ENCODE results near the gene CAVIN1. TPM values are rescaled to one million over a fixed set of nuclear protein-coding genes. Genes with fewer than 3 reads are reported as not detected.
A peak's percentile ranks its signal among the peaks of the same experiment; 100 is the strongest.

The CAVIN1 gene
- 10 to 100 TPM; 11.5 to 42.6 (median 19.6) TPM for total RNA-seq
- polyA plus RNA-seq, result 10 to 100 TPM; 25.2 to 32.9 TPM

DNA sequence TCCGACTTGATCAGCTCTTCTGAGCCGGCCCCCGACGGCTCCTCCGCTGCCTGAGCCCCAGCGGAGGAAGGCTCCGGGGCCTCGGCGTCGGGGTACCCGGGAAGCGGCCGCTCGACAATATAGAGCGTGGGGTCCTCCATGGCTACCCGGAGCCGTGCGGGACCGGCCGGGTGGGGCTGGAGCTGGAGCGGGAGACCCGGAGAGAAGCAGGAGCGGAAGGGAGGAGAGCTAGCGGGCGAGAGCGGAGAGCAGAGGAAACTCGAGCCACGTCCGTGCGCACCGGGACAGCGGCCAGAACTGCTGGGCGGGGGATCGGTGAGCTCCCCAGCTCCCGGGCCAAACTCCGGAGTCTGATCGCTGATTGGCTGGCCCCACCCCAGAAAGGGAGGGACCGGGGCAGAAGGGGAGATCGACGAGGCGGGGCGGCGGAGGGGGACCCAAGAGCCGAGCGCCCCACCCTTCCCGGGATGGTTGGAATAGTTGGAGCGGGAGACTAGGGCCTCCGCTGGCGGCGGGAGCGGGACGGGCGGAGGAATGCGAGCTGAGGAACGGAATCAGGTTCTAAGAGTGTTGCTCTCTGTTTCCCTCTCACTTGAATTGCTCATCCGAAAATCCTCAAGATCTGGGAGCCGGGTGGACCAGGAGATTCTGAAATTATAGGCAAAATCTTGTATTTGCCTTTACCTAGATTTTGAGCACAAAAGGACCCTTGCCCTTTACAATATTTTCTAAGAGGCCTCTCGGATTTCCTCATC, at the start of gene CAVIN1:
TSS of gene CAVIN1 (minus strand) at position 299 of the 755 bp plus-strand sequence. CDS start at position 140, 159 bp downstream.
- 3% methylated on average over 52 to 58 of the region's 58 CpGs for WGBS, 2 donors
- Histone ChIP-seq H3K27ac (peak within 1 kb of the TSS; percentile 11 to 57 (median 50)), H3K36me3 (no peaks in the 10 kb centered on the region), H3K4me1 (no peaks in the 10 kb centered on the region), H3K9me3 (no peaks in the 10 kb centered on the region), H3K27me3 (no peaks in the 10 kb centered on the region), H3K4me3 (peak within 1 kb of the TSS; percentile 50 to 54 (median 51))
- DNase-seq (peak; percentile 87 to 94 (median 91)), ATAC-seq (peak; percentile 88 to 92 (median 88)), FAIRE-seq (no peak)
- intact Hi-C loops (cut with DNase I), result loop anchor here in 1 of 3 donors (5.0 kb wide), 1 partner anchor 94 kb away; no protein-coding TSS in a partner anchor
- TF ChIP-seq, protein P1, sequence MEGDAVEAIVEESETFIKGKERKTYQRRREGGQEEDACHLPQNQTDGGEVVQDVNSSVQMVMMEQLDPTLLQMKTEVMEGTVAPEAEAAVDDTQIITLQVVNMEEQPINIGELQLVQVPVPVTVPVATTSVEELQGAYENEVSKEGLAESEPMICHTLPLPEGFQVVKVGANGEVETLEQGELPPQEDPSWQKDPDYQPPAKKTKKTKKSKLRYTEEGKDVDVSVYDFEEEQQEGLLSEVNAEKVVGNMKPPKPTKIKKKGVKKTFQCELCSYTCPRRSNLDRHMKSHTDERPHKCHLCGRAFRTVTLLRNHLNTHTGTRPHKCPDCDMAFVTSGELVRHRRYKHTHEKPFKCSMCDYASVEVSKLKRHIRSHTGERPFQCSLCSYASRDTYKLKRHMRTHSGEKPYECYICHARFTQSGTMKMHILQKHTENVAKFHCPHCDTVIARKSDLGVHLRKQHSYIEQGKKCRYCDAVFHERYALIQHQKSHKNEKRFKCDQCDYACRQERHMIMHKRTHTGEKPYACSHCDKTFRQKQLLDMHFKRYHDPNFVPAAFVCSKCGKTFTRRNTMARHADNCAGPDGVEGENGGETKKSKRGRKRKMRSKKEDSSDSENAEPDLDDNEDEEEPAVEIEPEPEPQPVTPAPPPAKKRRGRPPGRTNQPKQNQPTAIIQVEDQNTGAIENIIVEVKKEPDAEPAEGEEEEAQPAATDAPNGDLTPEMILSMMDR (IDR thresholded peaks at IDR 0.05), result no peak

DNA sequence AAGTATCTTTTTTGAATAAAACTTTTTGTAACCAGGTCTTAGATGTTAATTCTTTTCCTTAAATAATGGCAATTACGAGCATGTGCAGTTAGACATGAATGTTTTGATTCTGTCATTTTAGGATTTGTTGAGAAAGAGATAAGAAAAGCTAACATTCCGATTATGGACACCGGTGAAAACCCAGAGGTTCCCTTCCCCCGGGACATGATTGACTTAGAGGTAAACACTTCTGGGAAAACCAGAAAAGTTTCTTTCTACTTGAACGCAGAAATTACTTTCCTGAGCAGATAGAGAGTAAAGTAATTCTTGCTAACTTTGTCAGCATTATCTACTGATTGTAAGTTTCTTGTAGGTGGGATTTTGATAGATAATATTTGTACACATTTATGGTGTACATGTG, 44.8 kb upstream of the CAVIN1 start:
- H3K27ac ChIP-seq, result peak overlapping the region in 2 of 4 donors; percentile 15 to 22
- H3K4me1 ChIP-seq, result peaks cover 0 to 11% (median 8%) of the 10 kb centered on the region in 3 donors
- intact Hi-C loops (cut with DNase I), result no loop called here
- TF ChIP-seq, protein P1 (IDR thresholded peaks at IDR 0.05), result no peak
- 11 to 13% methylated on average over 5 of the region's 5 CpGs for WGBS, 2 donors
- no peak for FAIRE-seq
- no peak overlapping the region for H3K4me3 ChIP-seq
- H3K27me3 ChIP-seq, result no peaks in the 10 kb centered on the region
- no peaks in the 10 kb centered on the region for H3K9me3 ChIP-seq
- peak; percentile 61 to 95 (median 82) for ATAC-seq
- DNase-seq, result peak in 3 of 6 donors; percentile 23 to 45 (median 33)
- peaks cover 0 to 7% (median 4%) of the 10 kb centered on the region in 3 donors for H3K36me3 ChIP-seq

- DNase-seq, result no peak
- WGBS, 2 donors, result 49 to 58% methylated on average over 4 of the region's 4 CpGs
- no peaks in the 10 kb centered on the region for H3K36me3 ChIP-seq
- H3K9me3 ChIP-seq, result no peaks in the 10 kb centered on the region
- peaks cover 8 to 10% (median 8%) of the 10 kb centered on the region in 3 donors for H3K4me1 ChIP-seq
- peak overlapping the region in 1 of 4 donors; percentile 17 for H3K27ac ChIP-seq
- no peak overlapping the region for H3K4me3 ChIP-seq
- FAIRE-seq, result no peak
- intact Hi-C loops (cut with DNase I), result no loop called here
- H3K27me3 ChIP-seq, result no peaks in the 10 kb centered on the region
- ATAC-seq, result peak in 1 of 4 donors; percentile 12
- TF ChIP-seq, protein P1 (IDR thresholded peaks at IDR 0.05), result no peak
These were observed 40.9 kb upstream of the CAVIN1 start for GRCh38 chr17:42463976-42464400.

GRCh38 chr17:42460371-42460770, 37.3 kb upstream of the CAVIN1 start:
- ATAC-seq, result no peak
- H3K27me3 ChIP-seq, result no peaks in the 10 kb centered on the region
- H3K4me1 ChIP-seq, result peaks cover 14 to 18% (median 17%) of the 10 kb centered on the region in 3 donors
- H3K4me3 ChIP-seq, result peak overlapping the region in 2 of 4 donors; percentile 52 to 56
- no peak for FAIRE-seq
- no peak for DNase-seq
- no peaks in the 10 kb centered on the region for H3K36me3 ChIP-seq
- no peaks in the 10 kb centered on the region for H3K9me3 ChIP-seq
- intact Hi-C loops (cut with DNase I), result no loop called here
- 83 to 92% methylated on average over 1 of the region's 1 CpG for WGBS, 2 donors
- TF ChIP-seq, protein P1 (IDR thresholded peaks at IDR 0.05), result no peak
- peak overlapping the region in 2 of 4 donors; percentile 84 to 92 for H3K27ac ChIP-seq
